Endothelial cell of umbilical vein (primary cell): ENCODE results near the gene SBK1. TPM values are rescaled to one million over a fixed set of nuclear protein-coding genes. Genes with fewer than 3 reads are reported as not detected.

ENCODE experiments used
- BruUV-seq: library from RNA; stranded (reverse); fragments of 400-500 nt; replicated peaks from 2 replicates; lab custom pipeline; 2021; lab: Mats Ljungman, UMichigan
- CTCF ChIA-PET: fragments of 300-600, 350-600 bp; sonication (Branson Sonifier 250); formaldehyde crosslinking; loops from one replicate; lab custom pipeline; 2021; ENCODE audit warnings: antibody characterized with exemption, inconsistent platforms; lab: Charles Lee
- POLR2A ChIA-PET: fragments of 300-600, 350-600 bp; sonication (Branson Sonifier 250); formaldehyde crosslinking; loops from one replicate; lab custom pipeline; 2021; ENCODE audit warnings: antibody characterized with exemption, inconsistent platforms; lab: Charles Lee
- DNase-seq: peaks from one replicate; pipeline ENCODE4 v3.0.0-alpha.2; 2011; ENCODE audit warnings: low read depth, low spot score
- FAIRE-seq: peaks from 2 replicates; lab custom pipeline; 2011; peaks lifted over from hg19 to GRCh38; lab: Jason Lieb, UNC
- H2AFZ ChIP-seq: 2 replicates; pipeline ENCODE4 v1.6.0; 2012; ENCODE audit warnings: low read depth, low read length, control low read depth, inconsistent platforms
- H3K27ac ChIP-seq: 2 replicates; pipeline ENCODE4 v1.5.1; 2011; ENCODE audit warnings: low read depth, mild to moderate bottlenecking, control low read depth, low read length, moderate library complexity; ENCODE audit not compliant: insufficient read depth
- H3K27me3 ChIP-seq, 2 experiments: 2 replicates each; pipeline versions ENCODE4 v1.6.0 to v1.6.1; 2011; ENCODE audit warnings: low read length in 2 of 2, mixed read lengths in 1 of 2; ENCODE audit not compliant: control insufficient read depth in 2 of 2, insufficient read depth in 2 of 2
- H3K36me3 ChIP-seq, 2 experiments: 2 replicates in 1 of 2; 3 replicates in 1 of 2; pipeline ENCODE4 v1.5.1; 2011; ENCODE audit warnings: low read length in 2 of 2, mild to moderate bottlenecking in 1 of 2, moderate library complexity in 1 of 2; ENCODE audit not compliant: control insufficient read depth in 2 of 2, insufficient read depth in 2 of 2; ENCODE audit errors: extremely low read depth in 1 of 2
- H3K4me1 ChIP-seq: 3 replicates; pipeline ENCODE4 v1.5.1; 2011; ENCODE audit warnings: mild to moderate bottlenecking, low read length; ENCODE audit not compliant: control insufficient read depth, insufficient read depth; ENCODE audit errors: extremely low read depth
- H3K4me2 ChIP-seq: 2 replicates; pipeline ENCODE4 v1.6.1; 2011; ENCODE audit warnings: low read length, control low read depth, mixed read lengths; ENCODE audit not compliant: insufficient read depth
- H3K4me3 ChIP-seq, 3 experiments: fragments of 200-600 bp in 1 of 3; sonication (generic), shearing (Covaris generic) in 1 of 3; replicated peaks in 1 of 3; 2 replicates each; pipeline ENCODE4 v1.5.1; 2011 to 2016; ENCODE audit warnings: control low read depth in 3 of 3, low read length in 3 of 3, mild to moderate bottlenecking in 2 of 3, inconsistent platforms in 1 of 3, low read depth in 1 of 3, moderate library complexity in 1 of 3; ENCODE audit not compliant: insufficient read depth in 1 of 3
- H3K79me2 ChIP-seq: 2 replicates; pipeline ENCODE4 v1.6.0; 2012; ENCODE audit warnings: low read length, inconsistent platforms; ENCODE audit not compliant: control insufficient read depth, insufficient read depth
- H3K9ac ChIP-seq: replicated peaks from 2 replicates; pipeline ENCODE3; 2011; ENCODE audit warnings: low read length, control low read depth; ENCODE audit not compliant: insufficient read depth; ENCODE audit errors: extremely low read depth
- H3K9me1 ChIP-seq: replicated peaks from 3 replicates; pipeline ENCODE4 v1.6.0; 2011; ENCODE audit warnings: mild to moderate bottlenecking, low read length; ENCODE audit not compliant: control insufficient read depth, insufficient read depth; ENCODE audit errors: extremely low read depth
- H3K9me3 ChIP-seq: replicated peaks from 2 replicates; pipeline ENCODE4 v1.5.1; 2012; ENCODE audit warnings: low read length, inconsistent platforms; ENCODE audit not compliant: control insufficient read depth, insufficient read depth
- H4K20me1 ChIP-seq: replicated peaks from 2 replicates; pipeline ENCODE3; 2011; ENCODE audit warnings: mild to moderate bottlenecking, low read length; ENCODE audit not compliant: control insufficient read depth, insufficient read depth; ENCODE audit errors: extremely low read depth
- EZH2 ChIP-seq: IDR thresholded peaks from 2 replicates; pipeline ENCODE4 v1.6.1; 2012; ENCODE audit warnings: borderline replicate concordance, low read depth, mild to moderate bottlenecking, moderate library complexity, low read length, inconsistent platforms; ENCODE audit not compliant: severe bottlenecking
- FOS ChIP-seq: IDR thresholded peaks from 2 replicates; pipeline ENCODE4 v1.6.1; 2011; ENCODE audit warnings: mild to moderate bottlenecking, low read length, moderate library complexity, borderline replicate concordance; ENCODE audit not compliant: insufficient read depth
- GATA2 ChIP-seq: IDR thresholded peaks from 2 replicates; pipeline ENCODE4 v1.7.0; 2011; ENCODE audit warnings: low read depth, mild to moderate bottlenecking, moderate library complexity, mixed read lengths, low read length; ENCODE audit not compliant: insufficient read length, insufficient read depth
- JUN ChIP-seq: IDR thresholded peaks from 2 replicates; pipeline ENCODE4 v1.6.1; 2011; ENCODE audit warnings: borderline replicate concordance, low read depth; ENCODE audit not compliant: insufficient read length, insufficient read depth
- MYC ChIP-seq: IDR thresholded peaks from one replicate; pipeline ENCODE4 v1.6.1; 2011; ENCODE audit warnings: mild to moderate bottlenecking, low read depth, low read length
- POLR2A ChIP-seq: IDR thresholded peaks from 2 replicates; pipeline ENCODE4 v1.6.1; 2012; ENCODE audit warnings: low read depth, mild to moderate bottlenecking, control low read depth, low read length
- POLR2AphosphoS5 ChIP-seq: IDR thresholded peaks from 2 replicates; pipeline ENCODE4 v1.6.1; 2012; ENCODE audit warnings: low read depth, mild to moderate bottlenecking, control low read depth, low read length, moderate library complexity; ENCODE audit not compliant: insufficient read depth
- dilution Hi-C: fragments of 300-500 bp; cut with MboI; formaldehyde crosslinking; loops from one replicate; pipeline ENCODE4 v1.15.0; 2019; ENCODE audit warnings: low sequenced_read_pairs; ENCODE audit not compliant: extremely low pct_ligation_motif_present
- intact Hi-C: fragments of 100-400 bp; cut with micrococcal nuclease; formaldehyde crosslinking; loops from one replicate; pipeline ENCODE4 v1.10.0; 2022
- polyA plus RNA-seq, 4 experiments: library from polyadenylated mRNA; depleted of rRNA in 3 of 4; stranded (reverse) in 3 of 4; unstranded in 1 of 4; fragments of >200 nt; gene quantifications; 2 replicates each; pipeline versions ENCODE4 v1.2.1 to v1.2.3, GENCODE V29; 2011 to 2012; ENCODE audit warnings: missing spikeins in 1 of 4
- total RNA-seq: library from RNA; stranded (reverse); gene quantifications from 2 replicates; pipeline ENCODE4 v1.2.3, GENCODE V29; 2021
- TF ChIP-seq, protein P1 (sequence below), 2 donors: IDR thresholded peaks; 1 replicate in 1 of 2; 2 replicates in 1 of 2; pipeline ENCODE4 v1.5.1; 2011; ENCODE audit warnings: low read length in 2 of 2, mild to moderate bottlenecking in 2 of 2, moderate library complexity in 2 of 2, control low read depth in 1 of 2, inconsistent platforms in 1 of 2, low read depth in 1 of 2; ENCODE audit not compliant: insufficient read depth in 1 of 2; ENCODE audit errors: extremely low read depth in 1 of 2
- TF ChIP-seq, protein P2 (sequence below): IDR thresholded peaks from 2 replicates; pipeline ENCODE4 v1.6.1; 2011; ENCODE audit not compliant: insufficient read depth, insufficient read length

Gene SBK1
- total and polyA plus RNA-seq, 2 donors (not counting 3 experiments of a cell fraction or from before 2014, with no cell fraction given) = 0.19 to 0.51 TPM

DNA sequence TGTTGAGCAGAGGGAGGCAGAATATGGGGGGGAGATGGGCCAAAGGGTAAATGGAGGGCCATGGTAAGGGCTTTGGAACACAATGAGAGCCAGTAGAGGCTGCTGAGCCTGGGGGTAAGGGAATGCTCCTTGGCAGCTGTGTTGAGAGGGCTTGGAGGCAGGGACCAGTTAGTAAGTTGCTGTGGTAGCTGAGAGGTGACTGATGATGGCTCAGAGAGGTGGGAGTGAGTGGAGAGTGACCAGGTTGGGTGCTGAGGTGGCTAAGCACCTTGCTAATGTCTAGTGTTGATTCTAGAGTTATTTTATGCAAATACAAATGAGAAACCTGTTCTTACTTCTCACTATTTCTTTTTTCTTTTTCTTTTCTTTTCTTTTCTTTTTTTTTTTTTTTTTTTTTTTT, 10.8 kb downstream of the SBK1 start:
- no peak for TF ChIP-seq GATA2
- TF ChIP-seq FOS = no peak
- no peak for FAIRE-seq
- H3K4me2 ChIP-seq = no peak overlapping the region

DNA sequence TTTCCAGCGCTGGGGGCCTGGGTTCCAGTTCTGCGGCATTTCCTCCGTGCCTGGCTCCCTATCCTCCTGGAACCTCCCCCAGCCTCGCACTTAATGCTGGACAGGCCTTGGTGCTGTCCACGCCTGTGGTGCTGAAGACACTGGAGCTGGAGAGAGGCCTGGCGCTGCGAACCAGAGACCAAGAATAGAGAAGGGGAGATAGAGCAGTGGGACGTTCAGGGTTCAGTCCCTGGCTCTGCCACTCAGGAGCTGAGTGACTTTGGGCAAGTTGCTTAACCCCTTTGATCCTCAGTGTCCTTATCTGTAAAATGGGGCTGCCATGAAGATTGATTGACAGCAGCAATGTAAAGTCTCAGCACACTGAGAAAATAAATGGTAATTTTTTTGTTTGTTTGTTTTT, 11.9 kb downstream of the SBK1 start:
- TF ChIP-seq GATA2 = no peak
- no peak for TF ChIP-seq MYC
- TF ChIP-seq, protein P1, sequence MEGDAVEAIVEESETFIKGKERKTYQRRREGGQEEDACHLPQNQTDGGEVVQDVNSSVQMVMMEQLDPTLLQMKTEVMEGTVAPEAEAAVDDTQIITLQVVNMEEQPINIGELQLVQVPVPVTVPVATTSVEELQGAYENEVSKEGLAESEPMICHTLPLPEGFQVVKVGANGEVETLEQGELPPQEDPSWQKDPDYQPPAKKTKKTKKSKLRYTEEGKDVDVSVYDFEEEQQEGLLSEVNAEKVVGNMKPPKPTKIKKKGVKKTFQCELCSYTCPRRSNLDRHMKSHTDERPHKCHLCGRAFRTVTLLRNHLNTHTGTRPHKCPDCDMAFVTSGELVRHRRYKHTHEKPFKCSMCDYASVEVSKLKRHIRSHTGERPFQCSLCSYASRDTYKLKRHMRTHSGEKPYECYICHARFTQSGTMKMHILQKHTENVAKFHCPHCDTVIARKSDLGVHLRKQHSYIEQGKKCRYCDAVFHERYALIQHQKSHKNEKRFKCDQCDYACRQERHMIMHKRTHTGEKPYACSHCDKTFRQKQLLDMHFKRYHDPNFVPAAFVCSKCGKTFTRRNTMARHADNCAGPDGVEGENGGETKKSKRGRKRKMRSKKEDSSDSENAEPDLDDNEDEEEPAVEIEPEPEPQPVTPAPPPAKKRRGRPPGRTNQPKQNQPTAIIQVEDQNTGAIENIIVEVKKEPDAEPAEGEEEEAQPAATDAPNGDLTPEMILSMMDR (IDR thresholded peaks at IDR 0.05; ENCODE audit: extremely low read depth in 1 of 2, insufficient read depth in 1 of 2, low read depth in 1 of 2, low read length in 2 of 2) = no peak
- TF ChIP-seq EZH2 = no peak
- TF ChIP-seq JUN = no peak
- no peak for TF ChIP-seq POLR2A
- no peak for TF ChIP-seq POLR2AphosphoS5
- TF ChIP-seq, protein P2, sequence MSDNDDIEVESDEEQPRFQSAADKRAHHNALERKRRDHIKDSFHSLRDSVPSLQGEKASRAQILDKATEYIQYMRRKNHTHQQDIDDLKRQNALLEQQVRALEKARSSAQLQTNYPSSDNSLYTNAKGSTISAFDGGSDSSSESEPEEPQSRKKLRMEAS = no peak
- no peak for TF ChIP-seq FOS
- Histone ChIP-seq H3K9me3 (no peaks in the 10 kb centered on the region), H3K4me1 (no peaks in the 10 kb centered on the region), H3K27ac (no peak overlapping the region), H3K36me3 (no peaks in the 10 kb centered on the region), H3K4me2 (no peak overlapping the region), H4K20me1 (no peaks in the 10 kb centered on the region), H3K4me3 (no peak overlapping the region), H3K9me1 (no peaks in the 10 kb centered on the region), H3K9ac (no peak overlapping the region), H3K27me3 (no peaks in the 10 kb centered on the region), H2AFZ (no peak overlapping the region), H3K79me2 (no peaks in the 10 kb centered on the region)
- POLR2A ChIA-PET = no interaction called here
- peak; percentile 31 for DNase-seq
- no peak for FAIRE-seq
- dilution Hi-C loops (no loop called here), intact Hi-C loops (loop anchor here (1.0 kb wide), 1 partner anchor 9 kb away; no protein-coding TSS in a partner anchor)
- no TSS peak for BruUV-seq
- CTCF ChIA-PET = interaction anchor here (1.1 to 1.6 kb wide), 3 partner anchors 17 to 27 kb away, joined by 4 to 5 read pairs (median 4); no protein-coding TSS in a partner anchor

More for the DNA sequence above, 10.8 kb downstream of the SBK1 start:
- Histone ChIP-seq H3K9me3 (no peaks in the 10 kb centered on the region), H3K27me3 (no peaks in the 10 kb centered on the region), H3K27ac (no peak overlapping the region), H3K4me1 (no peaks in the 10 kb centered on the region), H3K9ac (no peak overlapping the region), H3K79me2 (no peaks in the 10 kb centered on the region), H4K20me1 (no peaks in the 10 kb centered on the region), H3K4me3 (no peak overlapping the region), H3K36me3 (no peaks in the 10 kb centered on the region), H3K9me1 (no peaks in the 10 kb centered on the region), H2AFZ (no peak overlapping the region)
- intact Hi-C loops = no loop called here
- dilution Hi-C loops = no loop called here
- DNase-seq = no peak
- ChIA-PET POLR2A (no interaction called here), CTCF (no interaction called here)
- BruUV-seq = no TSS peak
